Measurements from ENCODE around the gene INCENP. TPM values are rescaled to one million over a fixed set of nuclear protein-coding genes. Genes with fewer than 3 reads are reported as not detected.
"Not testable (repeated sequence)": the region's sequence is repeated elsewhere in the genome, so short reads cannot be mapped to it uniquely, and the experiment has no call there.

INCENP gene
- polyA plus RNA-seq, 1 donor (not counting 4 experiments of a cell fraction or from before 2014, with no cell fraction given), result 12.7 TPM

DNA sequence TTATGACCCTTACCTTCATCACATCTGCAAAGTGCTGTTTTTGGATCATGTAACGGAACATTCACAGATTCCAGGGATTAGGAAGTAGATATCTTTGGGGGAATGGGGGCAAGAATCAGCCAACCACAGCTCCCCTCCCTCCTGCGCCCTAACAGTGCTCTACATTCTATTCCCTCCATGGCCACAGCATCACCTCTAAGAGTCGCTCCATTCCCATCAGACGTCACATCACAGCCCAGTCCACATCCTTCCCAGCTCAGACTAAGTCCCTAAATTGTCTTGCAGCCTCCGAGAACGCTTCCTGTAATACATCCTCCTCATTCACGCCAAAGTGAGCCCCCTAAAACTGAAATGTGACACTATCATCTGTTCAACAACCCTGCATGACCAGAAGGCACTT is 72.1 kb downstream of the INCENP start:
- FAIRE-seq, result no peak
- H3K9ac ChIP-seq (ENCODE audit: control insufficient read depth, extremely low read depth, insufficient read depth, low read length), result no peak overlapping the region

DNA sequence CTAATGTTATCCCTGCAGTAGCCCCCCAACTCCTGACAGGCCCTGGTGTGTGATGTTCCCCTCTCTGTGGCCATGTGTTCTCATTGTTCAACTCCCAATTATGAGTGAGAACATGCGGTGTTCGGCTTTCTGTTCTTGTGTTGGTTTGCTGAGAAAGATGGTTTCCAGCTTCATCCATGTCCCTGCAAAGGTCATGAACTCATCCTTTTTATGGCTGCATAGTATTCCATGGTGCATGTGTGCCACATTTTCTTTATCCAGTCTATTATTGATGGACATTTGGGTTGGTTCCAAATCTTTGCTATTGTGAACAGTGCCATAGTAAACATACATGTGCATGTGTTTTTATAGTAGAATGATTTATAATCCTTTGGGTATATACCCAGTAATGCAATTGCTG is 73.6 kb downstream of the INCENP start:
- H3K9me3 ChIP-seq (ENCODE audit: control insufficient read depth, low read depth, low read length); FAIRE-seq; H3K27me3 ChIP-seq (ENCODE audit: control insufficient read depth, extremely low read depth, insufficient read depth, low read length); dilution Hi-C loops (cut with MboI; ENCODE audit: extremely low pct_ligation_motif_present, low sequenced_read_pairs); H4K20me1 ChIP-seq (ENCODE audit: control insufficient read depth, extremely low read depth, insufficient read depth, low read length); H3K79me2 ChIP-seq (ENCODE audit: control insufficient read depth, insufficient read depth, low read length); H3K4me1 ChIP-seq (ENCODE audit: control insufficient read depth, extremely low read depth, insufficient read depth, low read length); H3K4me3 ChIP-seq (ENCODE audit: control insufficient read depth in 2 of 3, extremely low read depth in 1 of 3, insufficient read depth in 2 of 3, low read depth in 1 of 3, low read length in 3 of 3); H3K36me3 ChIP-seq (ENCODE audit: control insufficient read depth in 2 of 2, extremely low read depth in 1 of 2, insufficient read depth in 2 of 2, low read length in 2 of 2); H2AFZ ChIP-seq (ENCODE audit: control insufficient read depth, low read length); H3K4me2 ChIP-seq (ENCODE audit: control insufficient read depth, extremely low read depth, insufficient read depth, low read depth, low read length); H3K9me1 ChIP-seq (ENCODE audit: control insufficient read depth, extremely low read depth, insufficient read depth, low read length); H3K9ac ChIP-seq (ENCODE audit: control insufficient read depth, extremely low read depth, insufficient read depth, low read length); H3K27ac ChIP-seq (ENCODE audit: control insufficient read depth, insufficient read depth, low read length); DNase-seq (ENCODE audit: low read depth, low spot score): not testable (repeated sequence)

More for the DNA sequence above, 72.1 kb downstream of the INCENP start:
- Histone ChIP-seq H3K9me3 (ENCODE audit: control insufficient read depth, low read depth, low read length) (no peaks in the 10 kb centered on the region), H2AFZ (ENCODE audit: control insufficient read depth, low read length) (no peak overlapping the region), H3K4me2 (ENCODE audit: control insufficient read depth, extremely low read depth, insufficient read depth, low read depth, low read length) (no peak overlapping the region), H3K4me3 (ENCODE audit: control insufficient read depth in 2 of 3, extremely low read depth in 1 of 3, insufficient read depth in 2 of 3, low read depth in 1 of 3, low read length in 3 of 3) (no peak overlapping the region), H3K9me1 (ENCODE audit: control insufficient read depth, extremely low read depth, insufficient read depth, low read length) (no peaks in the 10 kb centered on the region), H3K79me2 (ENCODE audit: control insufficient read depth, insufficient read depth, low read length) (no peaks in the 10 kb centered on the region), H3K27me3 (ENCODE audit: control insufficient read depth, extremely low read depth, insufficient read depth, low read length) (no peaks in the 10 kb centered on the region), H4K20me1 (ENCODE audit: control insufficient read depth, extremely low read depth, insufficient read depth, low read length) (peaks cover 4% of the 10 kb centered on the region), H3K36me3 (ENCODE audit: control insufficient read depth in 2 of 2, extremely low read depth in 1 of 2, insufficient read depth in 2 of 2, low read length in 2 of 2) (no peaks in the 10 kb centered on the region), H3K4me1 (ENCODE audit: control insufficient read depth, extremely low read depth, insufficient read depth, low read length) (no peaks in the 10 kb centered on the region), H3K27ac (ENCODE audit: control insufficient read depth, insufficient read depth, low read length) (no peak overlapping the region)
- no peak for TF ChIP-seq EZH2 (IDR thresholded peaks at IDR 0.05; ENCODE audit: low read length)
- TF ChIP-seq, protein P1, sequence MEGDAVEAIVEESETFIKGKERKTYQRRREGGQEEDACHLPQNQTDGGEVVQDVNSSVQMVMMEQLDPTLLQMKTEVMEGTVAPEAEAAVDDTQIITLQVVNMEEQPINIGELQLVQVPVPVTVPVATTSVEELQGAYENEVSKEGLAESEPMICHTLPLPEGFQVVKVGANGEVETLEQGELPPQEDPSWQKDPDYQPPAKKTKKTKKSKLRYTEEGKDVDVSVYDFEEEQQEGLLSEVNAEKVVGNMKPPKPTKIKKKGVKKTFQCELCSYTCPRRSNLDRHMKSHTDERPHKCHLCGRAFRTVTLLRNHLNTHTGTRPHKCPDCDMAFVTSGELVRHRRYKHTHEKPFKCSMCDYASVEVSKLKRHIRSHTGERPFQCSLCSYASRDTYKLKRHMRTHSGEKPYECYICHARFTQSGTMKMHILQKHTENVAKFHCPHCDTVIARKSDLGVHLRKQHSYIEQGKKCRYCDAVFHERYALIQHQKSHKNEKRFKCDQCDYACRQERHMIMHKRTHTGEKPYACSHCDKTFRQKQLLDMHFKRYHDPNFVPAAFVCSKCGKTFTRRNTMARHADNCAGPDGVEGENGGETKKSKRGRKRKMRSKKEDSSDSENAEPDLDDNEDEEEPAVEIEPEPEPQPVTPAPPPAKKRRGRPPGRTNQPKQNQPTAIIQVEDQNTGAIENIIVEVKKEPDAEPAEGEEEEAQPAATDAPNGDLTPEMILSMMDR (optimal IDR thresholded peaks at IDR 0.05 in 1 of 3, IDR thresholded peaks at IDR 0.05 in 1 of 3, conservative IDR thresholded peaks at IDR 0.05 in 1 of 3; ENCODE audit: extremely low read depth in 1 of 3, insufficient read depth in 2 of 3, low read length in 3 of 3), result no peak
- no peak for DNase-seq (ENCODE audit: low read depth, low spot score)
- dilution Hi-C loops (cut with MboI; ENCODE audit: extremely low pct_ligation_motif_present, low sequenced_read_pairs), result no loop called here

DNA sequence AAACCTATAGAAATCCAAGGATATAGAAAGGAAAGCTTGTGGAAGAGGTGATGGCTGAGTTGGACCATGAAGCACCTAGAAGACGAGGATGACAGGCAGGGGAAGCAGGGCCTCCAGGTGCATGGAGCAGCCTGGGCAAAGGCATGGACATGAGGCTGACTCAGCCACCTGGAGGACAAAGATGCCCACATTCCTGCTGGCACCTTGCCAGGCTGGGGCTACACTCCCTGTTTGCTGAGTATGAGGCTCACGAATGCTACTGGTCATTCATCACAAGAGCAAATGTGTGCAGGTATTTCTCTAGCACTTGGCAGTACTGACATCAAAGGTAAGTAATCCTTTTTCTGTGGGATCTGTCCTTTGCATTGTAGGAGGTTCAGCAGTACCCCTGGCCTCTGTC is 77.6 kb downstream of the INCENP start:
- Histone ChIP-seq H2AFZ (ENCODE audit: control insufficient read depth, low read length) (no peak overlapping the region), H3K27ac (ENCODE audit: control insufficient read depth, insufficient read depth, low read length) (no peak overlapping the region), H3K9ac (ENCODE audit: control insufficient read depth, extremely low read depth, insufficient read depth, low read length) (no peak overlapping the region), H4K20me1 (ENCODE audit: control insufficient read depth, extremely low read depth, insufficient read depth, low read length) (no peaks in the 10 kb centered on the region), H3K27me3 (ENCODE audit: control insufficient read depth, extremely low read depth, insufficient read depth, low read length) (peaks cover 3% of the 10 kb centered on the region), H3K4me1 (ENCODE audit: control insufficient read depth, extremely low read depth, insufficient read depth, low read length) (no peaks in the 10 kb centered on the region), H3K36me3 (ENCODE audit: control insufficient read depth in 2 of 2, extremely low read depth in 1 of 2, insufficient read depth in 2 of 2, low read length in 2 of 2) (no peaks in the 10 kb centered on the region), H3K4me3 (ENCODE audit: control insufficient read depth in 2 of 3, extremely low read depth in 1 of 3, insufficient read depth in 2 of 3, low read depth in 1 of 3, low read length in 3 of 3) (no peak overlapping the region), H3K9me3 (ENCODE audit: control insufficient read depth, low read depth, low read length) (no peaks in the 10 kb centered on the region), H3K79me2 (ENCODE audit: control insufficient read depth, insufficient read depth, low read length) (no peaks in the 10 kb centered on the region), H3K4me2 (ENCODE audit: control insufficient read depth, extremely low read depth, insufficient read depth, low read depth, low read length) (no peak overlapping the region), H3K9me1 (ENCODE audit: control insufficient read depth, extremely low read depth, insufficient read depth, low read length) (no peaks in the 10 kb centered on the region)
- no peak for TF ChIP-seq EZH2 (IDR thresholded peaks at IDR 0.05; ENCODE audit: low read length)
- TF ChIP-seq, protein P1 (optimal IDR thresholded peaks at IDR 0.05 in 1 of 3, IDR thresholded peaks at IDR 0.05 in 1 of 3, conservative IDR thresholded peaks at IDR 0.05 in 1 of 3; ENCODE audit: extremely low read depth in 1 of 3, insufficient read depth in 2 of 3, low read length in 3 of 3), result no peak
- dilution Hi-C loops (cut with MboI; ENCODE audit: extremely low pct_ligation_motif_present, low sequenced_read_pairs), result no loop called here
- DNase-seq (ENCODE audit: low read depth, low spot score) (no peak), FAIRE-seq (no peak)

Data from keratinocyte (primary cell).